ENCODE data around the gene ANKUB1.
"Not testable (repeated sequence)": the region's sequence is repeated elsewhere in the genome, so short reads cannot be mapped to it uniquely, and the experiment has no call there.

ANKUB1 gene, protein sequence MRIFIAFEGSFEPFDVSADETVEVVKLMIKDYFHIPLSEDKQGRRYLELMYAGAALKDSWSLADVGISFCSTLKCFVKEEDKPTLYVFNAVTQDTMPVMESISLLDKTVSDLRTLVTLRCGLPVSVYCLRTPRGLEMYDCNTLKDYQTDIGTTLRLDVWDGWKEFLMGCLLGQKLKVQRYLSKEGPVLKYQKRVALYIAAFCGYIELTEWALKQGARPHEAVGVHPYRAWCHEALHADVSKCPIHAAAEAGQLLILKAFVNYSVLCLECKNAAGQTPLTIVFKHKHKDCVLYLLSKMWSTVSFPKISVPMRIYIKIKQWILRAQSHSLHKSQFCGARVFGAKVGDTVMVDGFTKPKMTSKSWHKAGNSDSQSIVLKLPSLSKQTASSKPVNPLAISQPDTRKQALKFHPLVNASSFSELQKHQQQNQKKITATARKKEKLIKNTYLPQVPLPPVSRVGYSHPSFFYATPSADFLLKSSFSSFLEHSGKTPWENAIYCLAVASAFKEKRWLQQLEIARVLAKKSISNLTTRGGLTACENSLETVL

DNA sequence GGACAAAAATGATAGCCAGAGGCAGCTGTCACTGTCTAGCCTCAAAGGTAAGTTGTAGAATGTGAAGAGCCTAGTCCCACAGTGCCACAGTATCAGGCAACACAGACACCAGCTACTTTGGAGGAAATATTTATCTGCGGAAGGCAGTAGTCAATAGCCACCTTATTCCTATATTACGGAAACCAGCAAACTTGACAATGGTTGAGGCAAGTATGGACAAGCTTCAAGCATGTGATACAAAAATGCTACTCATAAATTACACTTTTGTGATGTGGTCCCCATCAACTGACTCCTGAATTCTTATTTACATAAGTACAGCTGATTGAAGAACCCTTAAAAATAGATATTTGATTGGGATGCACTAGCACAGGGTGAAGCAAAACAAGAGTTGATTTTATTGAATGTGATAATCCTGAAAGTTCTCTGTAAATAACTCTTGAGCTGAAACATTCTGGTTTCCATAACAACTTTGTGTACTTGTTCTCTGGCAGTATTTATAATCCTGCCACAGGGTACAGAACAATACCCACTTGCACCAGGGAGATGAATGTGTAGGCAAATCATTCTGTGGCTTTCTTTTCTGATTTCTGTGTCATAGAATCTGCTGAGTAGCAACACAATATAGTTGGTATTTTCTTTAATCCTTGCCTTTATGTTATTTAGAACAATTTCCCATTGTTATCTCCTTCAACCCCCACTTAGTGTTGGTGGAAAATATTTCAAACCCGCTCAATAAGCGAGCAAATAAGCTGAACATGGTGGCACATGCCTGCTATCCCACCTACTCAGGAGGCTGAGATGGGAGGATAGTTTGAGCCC lies at the start of gene ANKUB1:
TSS of gene ANKUB1 (minus strand) at position 103 of the 819 bp plus-strand sequence. CDS start 188 bp downstream, outside the sequence.
- no peak for DNase-seq (ENCODE audit: low spot score)

DNA sequence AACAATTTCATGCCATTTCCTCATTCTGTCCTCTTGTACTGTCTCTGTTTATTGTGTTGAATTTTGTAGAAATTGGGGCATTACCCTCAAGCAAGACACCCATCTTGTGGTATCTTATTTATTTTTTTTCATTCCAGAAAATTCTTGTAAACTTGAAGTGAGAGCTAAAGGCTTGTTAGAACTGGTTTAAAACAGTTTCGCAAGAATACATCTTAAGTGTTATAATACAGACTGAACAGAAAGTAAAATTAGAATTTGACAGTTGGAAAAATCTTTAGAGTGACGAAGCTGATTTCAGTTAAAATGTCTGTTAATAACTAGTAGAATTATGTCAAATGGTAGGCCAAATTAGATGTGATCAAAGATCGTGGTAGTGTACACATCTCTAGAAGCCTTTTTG lies 47.5 kb upstream of the ANKUB1 start:
- no peak for DNase-seq (ENCODE audit: low spot score)

DNA sequence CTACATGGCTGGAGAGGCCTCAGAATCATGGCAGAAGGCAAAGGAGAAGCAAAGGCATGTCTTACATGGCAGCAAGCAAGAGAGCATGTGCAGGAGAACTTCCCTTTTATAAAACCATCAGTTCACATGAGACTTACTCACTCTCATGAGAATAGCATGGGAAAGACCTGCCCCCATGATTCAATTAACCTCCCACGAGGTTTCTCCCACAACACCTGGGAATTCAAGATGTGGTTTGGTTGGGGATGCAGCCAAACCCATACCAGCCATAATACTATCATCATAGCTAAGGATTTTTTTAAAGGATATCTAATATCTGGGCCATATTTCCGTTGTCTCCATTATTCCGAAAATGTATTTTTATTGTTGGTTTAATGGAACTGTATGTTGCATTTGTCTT lies 47.1 kb upstream of the ANKUB1 start:
- DNase-seq (ENCODE audit: low spot score): not testable (repeated sequence)

DNA sequence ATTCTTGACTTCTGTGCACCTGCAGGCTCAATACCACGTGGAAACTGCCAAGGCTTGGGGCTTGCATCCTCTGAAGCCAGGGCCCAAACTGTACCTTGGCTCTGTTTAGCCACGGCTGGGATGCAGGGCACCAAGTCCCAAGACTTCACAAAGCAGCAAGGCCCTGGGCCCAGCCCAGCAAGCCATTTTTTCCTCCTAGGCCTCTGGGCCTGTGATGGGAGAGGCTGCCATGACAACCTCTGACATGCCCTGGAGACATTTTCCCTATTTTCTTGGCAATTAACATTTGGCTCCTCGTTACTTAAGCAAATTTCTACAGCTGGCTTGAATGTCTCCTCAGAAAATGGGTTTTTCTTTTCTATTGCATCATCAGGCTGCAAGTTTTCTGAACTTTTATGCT lies 46.1 kb upstream of the ANKUB1 start:
- DNase-seq (ENCODE audit: low spot score): not testable (repeated sequence)

DNA sequence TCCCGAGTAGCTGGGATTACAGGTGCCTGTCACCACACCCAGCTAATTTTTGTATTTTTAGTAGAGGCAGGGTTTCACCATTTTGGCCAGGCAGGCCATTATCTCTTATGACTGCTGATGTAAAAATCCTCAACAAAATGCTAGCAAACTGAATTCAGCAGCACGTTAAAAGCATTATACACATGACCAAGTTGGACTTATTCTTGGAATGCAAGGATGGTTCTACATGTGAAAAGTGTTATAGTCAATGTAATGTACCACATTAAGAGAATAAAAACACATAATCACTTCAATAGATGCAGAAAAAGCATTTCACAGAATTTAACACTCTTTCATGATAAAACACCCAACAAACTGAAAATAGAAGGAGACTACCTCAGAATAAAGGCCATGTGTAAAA lies 40.9 kb upstream of the ANKUB1 start:
- no peak for DNase-seq (ENCODE audit: low spot score)

DNA sequence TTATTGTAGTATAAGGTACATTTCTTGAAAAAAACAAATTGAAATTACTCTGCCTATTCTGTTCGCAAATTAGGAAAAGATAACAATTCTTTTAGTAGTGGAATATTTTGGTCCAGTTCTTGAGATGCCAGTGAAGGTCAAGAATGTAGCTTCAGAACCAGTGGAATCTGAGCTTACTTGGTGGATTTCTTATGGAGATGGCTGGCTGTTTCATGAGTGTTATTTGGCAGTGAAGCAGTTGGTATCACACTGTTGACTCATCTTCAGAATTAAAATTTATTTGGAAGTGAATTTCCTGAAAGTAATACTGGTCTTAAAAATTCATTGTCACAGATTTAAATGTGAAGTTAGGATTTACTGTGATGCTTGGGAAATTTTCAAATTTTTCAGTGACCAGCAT lies 39.7 kb upstream of the ANKUB1 start:
- DNase-seq (ENCODE audit: low spot score): no peak

DNA sequence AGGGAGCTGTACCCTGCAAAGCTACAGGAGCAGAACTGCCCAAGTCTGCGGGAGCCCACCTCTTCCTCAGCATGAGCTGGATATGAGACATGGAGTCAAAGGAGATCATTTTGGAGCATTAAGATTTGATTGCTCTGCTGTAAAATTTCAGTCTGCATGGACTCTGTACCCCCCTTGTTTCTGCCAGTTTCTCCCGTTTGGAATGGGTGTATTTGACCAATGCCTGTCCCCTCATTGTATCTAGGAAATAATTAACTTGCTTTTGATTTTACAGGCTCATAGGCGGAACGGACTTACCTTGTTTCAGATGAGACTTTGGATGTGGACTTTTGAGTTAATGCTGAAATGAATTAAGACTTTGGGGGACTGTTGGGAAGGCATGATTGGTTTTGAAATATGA lies 39.0 kb upstream of the ANKUB1 start:
- no peak for DNase-seq (ENCODE audit: low spot score)

DNA sequence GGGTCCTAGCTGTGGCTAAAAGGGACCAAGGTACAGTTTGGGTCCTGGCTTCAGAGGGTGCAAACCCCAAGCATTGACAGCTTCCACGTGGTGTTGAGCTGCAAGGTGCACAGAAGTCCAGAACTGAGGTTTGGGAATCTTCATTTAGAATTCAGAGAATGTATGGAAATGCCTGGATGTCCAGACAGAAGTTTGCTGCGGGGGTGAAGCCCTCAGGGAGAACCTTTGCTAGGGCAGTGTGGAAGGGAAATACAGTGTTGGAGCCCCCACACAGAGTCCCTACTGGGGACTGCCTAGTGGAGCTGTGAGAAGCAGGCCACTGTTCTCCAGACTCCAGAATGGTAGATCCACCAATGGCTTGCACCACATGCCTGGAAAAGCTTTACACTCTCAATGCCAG lies 38.5 kb upstream of the ANKUB1 start:
- DNase-seq (ENCODE audit: low spot score): no peak

DNA sequence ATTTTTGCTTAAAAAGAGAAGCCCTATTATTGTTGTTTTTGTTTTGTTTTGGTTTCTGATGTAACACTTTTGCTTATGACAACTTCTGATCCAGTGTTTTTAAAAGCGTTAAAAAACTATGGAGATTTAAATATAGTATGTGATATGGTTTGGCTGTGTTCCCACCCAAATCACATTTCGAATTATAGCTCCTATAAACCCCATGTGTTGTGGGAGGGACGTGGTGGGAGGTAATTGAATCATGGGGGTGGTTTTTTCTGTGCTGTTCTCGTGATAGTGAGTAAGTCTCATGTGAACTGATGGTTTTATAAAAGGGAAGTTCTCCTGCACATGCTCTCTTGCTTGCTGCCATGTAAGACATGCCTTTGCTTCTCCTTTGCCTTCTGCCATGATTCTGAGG lies 37.3 kb upstream of the ANKUB1 start:
- not testable (repeated sequence) for DNase-seq (ENCODE audit: low spot score)

DNA sequence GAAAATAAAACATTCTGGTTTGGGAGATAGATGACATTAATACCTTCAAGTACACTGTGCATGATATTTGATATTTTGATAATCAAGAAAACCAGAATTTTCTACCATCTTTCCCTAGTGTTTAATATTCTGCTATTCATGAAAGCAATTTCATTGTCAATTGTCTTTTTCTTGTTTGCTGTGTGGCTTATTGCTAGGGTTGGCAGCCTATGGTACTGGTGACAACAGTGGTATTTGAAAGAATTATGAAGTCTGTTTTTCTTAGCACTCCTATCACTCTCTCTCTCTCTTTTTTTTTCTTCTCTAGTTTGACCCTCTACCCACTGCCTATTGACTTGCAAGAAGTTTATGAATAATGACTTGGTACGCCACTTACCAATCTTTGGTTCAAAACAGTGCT lies 36.0 kb upstream of the ANKUB1 start:
- DNase-seq (ENCODE audit: low spot score): no peak

DNA sequence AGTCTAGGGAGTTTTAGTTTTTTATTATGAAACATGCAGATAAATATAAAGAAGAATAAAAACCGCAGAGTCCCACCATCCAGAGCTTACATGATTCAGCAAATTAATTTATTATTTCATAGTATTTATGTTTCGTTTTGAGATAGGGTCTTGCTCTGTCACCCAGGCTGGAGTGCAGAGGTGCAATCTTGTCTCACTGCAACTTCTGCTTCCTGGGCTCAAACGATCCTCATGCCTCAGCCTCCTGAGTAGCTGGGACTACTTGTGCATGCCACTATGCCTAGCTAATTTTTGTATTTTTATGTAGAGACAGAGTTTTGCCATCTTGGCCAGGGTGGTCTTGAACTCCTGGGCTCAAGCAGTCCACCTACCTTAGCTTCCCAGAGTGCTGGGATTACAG lies 34.3 kb upstream of the ANKUB1 start:
- no peak for DNase-seq (ENCODE audit: low spot score)

DNA sequence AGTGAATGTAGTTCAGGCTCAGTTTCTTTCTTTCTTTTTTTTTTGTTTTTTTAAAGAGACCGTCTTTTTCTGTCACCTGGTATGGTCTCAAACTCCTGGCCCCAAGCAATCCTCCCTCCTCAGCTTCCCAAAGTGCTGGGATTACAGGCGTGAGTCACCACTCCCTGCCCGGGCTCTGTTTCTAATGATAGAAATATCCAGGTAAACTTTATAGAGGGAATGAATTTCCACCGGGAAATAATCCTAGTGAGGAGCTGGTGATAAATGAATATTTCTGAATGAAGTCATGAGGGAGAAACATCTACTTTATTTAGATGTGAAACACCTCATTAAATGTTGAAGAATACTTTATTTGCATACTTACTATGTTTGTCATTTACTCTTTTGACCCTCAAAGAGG lies 27.8 kb upstream of the ANKUB1 start:
- DNase-seq (ENCODE audit: low spot score): no peak

DNA sequence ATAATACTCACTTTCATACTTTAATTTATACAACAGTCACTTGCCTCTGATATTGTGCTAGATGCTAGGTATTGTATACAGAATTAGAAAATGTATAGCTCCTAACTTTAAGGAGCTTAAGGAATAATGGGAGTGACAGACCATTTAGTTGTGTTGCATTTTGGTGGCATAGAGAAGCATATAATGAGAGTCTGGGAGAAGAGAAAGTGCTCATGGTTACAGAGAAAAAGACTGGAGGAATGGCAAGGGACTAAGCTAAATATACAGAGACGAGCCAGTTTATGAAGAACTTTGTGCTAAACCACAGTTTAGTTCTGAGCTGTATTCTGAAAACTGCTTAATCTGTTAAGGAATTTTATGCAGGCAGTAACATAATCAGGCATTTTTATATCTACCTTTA lies 27.1 kb upstream of the ANKUB1 start:
- DNase-seq (ENCODE audit: low spot score): no peak

DNA sequence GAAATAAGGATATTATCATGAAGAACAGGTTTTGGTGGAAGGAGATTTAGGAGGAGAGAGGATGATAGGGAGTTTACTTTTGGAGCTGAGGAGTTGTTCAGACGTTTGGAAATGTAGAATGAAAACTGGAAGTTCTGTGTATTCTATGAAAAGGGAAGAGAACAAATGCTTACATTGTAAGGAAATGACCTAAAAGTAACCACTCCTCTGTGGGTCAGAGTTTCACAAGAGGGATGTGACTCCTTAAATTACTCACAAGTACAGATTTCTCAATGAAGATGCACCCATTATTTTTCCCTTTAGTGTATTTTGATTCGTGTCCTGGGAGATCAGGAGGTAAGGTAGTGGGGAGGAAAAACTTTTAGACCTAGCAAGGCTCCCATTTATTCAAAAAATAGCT lies 24.6 kb upstream of the ANKUB1 start:
- DNase-seq (ENCODE audit: low spot score): no peak

DNA sequence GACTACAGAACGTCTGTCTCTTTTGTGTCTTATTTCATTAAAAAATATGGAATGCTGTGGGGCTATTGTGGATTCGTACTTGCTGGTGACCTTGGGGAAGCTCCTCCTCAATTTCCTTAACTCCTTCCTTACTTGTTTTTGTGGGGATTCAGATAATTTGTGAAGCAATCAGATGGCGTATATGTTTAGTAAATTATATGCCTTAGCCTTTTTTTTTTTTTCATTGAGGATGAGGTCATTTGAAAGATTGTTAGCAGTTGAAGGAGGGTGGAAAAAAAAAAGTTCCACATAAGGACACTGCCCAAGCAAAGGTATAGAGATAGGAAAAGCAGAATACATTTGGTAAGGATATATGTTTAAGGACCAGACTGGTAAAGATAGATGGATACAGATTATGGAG lies 24.0 kb upstream of the ANKUB1 start:
- DNase-seq (ENCODE audit: low spot score): no peak

DNA sequence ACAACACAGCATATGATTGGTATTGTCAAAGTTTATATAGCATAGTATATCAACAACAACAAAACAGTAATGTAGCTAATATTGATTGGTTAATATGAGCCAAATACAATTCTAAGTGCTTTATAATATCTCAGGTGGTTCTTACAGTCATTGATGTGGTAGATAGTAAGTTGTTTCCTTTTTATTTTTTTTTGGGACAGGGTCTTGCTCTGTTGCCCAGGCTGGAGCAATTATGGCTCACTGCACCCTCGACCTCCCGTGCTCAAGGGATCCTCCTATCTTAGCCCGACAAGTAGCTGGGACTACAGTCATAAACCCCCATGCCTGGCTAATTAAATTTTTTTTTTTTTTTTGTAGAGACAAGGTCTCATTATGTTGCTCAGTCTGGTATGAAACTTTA lies 23.4 kb upstream of the ANKUB1 start:
- no peak for DNase-seq (ENCODE audit: low spot score)

DNA sequence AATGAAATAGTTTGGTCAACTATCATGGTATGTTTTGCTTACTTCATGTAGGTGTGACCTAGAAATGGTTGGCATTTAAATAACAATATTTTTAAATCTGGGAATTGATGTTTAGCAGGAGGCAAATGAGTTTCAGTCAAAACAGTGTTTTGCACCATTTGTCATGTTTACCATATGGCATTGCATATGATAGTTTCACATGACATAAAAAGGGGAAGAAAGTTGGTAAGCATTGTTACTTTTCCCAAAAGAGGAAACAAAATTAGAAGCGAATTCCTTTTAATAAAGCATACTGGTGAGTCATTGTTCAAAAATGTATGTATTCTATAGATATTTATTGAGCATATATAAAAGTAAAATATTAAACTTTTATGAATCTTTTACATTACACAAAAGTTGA lies 23.0 kb upstream of the ANKUB1 start:
- no peak for DNase-seq (ENCODE audit: low spot score)

DNA sequence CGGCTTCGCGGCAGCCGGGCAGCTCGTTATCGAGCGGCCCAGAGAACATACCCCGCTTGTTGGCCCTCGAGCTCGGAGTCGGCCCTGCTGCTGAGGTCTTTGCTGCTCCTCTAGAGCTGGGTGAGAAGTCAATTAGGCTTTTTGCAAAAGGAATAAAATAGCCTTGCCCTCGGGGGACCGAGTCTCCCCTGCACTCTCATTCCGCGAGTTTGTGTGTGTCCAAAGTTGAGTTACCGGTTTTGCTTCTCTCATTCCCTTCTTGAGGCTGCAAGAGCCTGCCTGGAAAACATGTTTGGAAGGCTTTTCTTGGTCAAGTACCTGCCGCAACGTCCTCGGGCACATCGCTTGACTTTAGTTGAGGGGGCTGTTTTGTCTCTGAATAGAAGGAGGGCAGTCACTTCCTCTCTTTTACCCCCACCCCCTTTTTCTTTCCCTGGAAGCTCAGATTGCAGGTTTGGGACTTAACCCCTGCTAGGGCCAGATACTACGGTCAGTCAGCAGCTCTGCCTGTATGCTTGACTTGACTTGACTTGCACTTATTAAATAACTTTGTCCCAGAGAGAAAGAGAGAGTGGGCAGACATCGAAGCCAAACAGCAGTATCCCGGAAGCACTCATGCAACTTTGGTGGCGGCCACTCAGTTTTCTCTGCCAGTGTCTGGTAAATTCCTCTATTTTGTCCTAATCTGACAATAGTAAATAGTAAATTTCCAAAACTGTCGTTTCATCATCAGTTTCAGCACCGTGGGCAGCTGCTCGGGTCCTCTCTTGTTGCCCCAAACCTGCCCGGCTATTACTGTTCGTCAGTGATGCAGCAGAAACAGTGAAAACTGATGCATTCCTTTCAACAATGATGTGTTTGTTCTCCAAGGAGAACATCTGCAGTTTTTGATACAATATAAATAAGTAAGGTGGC lies 21.3 kb upstream of the ANKUB1 start:
- peak; percentile 55 for DNase-seq (ENCODE audit: low spot score)

DNA sequence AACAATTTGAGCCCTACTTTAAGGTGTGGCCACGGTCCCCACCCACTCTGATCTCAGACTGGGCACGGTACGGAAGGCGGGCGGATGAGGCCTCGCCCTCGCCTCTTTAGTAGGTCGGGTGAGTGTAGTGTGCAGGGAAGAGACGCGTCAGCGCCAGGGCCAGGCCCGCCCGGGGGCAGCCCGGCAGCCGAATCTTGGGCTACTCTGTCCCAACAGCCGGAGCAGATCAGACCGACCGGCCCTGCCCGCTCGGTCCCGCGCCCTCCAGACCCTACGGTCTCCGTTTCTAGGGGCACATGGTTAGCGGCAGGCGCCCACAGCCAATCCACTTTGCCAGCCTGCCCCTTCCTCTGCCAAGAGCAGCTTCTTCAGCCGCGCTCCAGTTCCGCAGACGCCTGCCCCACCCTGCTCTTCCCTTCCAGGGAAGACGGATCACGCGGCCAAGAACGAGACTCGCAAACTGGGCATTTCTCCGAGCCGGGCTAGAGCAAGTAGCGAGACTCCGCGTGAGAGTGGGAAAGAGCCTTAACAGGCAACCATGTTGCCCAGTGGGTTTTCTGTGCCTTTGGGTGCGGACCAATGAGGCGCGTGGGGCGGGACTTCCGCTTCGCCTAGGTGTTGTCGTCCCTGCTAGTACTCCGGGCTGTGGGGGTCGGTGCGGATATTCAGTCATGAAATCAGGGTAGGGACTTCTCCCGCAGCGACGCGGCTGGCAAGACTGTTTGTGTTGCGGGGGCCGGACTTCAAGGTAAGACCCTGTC lies 20.4 kb upstream of the ANKUB1 start, which contains the start of gene RNF13:
TSS of gene RNF13 (plus strand) at position 610 of the 761 bp plus-strand sequence. CDS start 32,812 bp downstream, outside the sequence.
- peak; percentile 92 for DNase-seq (ENCODE audit: low spot score)

DNA sequence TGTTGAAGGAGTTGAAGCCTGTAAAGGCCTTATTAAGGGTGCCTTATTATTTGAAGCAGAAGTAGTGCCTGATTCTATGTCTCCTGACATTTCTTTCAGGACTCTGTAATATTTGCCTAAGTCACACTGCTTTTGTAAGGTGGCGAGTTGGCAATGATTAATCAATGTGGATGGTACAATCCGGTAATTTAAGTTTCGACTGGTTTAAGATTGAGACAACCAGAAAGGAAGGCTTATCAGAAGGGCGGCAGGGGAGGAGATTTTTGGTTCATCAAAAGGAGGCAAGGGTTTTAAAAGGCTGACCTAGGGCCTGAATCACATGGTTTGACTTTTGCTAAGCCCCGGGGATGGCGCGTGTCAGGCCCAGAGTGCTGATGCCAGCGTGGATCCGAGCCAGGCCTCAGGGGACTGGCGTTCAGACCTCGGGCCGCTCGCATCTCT lies 19.8 kb upstream of the ANKUB1 start:
- no peak for DNase-seq (ENCODE audit: low spot score)

DNA sequence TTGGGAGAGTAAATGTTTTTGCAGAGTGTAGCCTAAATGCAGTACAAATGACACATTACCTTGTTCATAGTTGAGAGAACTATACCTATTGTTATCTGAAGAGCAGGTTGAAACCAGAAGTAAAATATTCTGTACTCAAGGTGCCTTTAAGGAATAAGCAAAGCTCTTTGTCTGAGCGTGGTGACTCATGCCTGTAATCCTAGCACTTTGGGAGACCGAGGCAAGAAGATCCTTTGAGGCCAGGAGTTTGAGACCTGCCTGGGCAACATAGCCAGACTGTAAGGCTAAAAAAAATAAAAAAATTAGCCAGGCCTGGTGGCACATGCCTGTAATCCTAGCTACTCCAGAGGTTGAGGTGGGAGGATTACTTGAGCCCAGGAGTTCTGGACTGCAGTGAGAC lies 18.5 kb upstream of the ANKUB1 start:
- no peak for DNase-seq (ENCODE audit: low spot score)

All from ecto neural progenitor cell (in vitro differentiated cells).